Hematopoietic multipotent progenitor cell treated with erythropoietin and hydrocortisone succinate and interleukin-3 and kit ligand, for 17 days (in vitro differentiated cells): ENCODE measurements around the gene PTRHD1.

Experiments used
- DNase-seq: peaks from one replicate; pipeline ENCODE4 v3.0.0-alpha.2; 2015; ENCODE audit warnings: low spot score

The PTRHD1 gene

GRCh38 chr2:24830351-24830750 is 37.2 kb upstream of the PTRHD1 start:
- no peak for DNase-seq

DNA sequence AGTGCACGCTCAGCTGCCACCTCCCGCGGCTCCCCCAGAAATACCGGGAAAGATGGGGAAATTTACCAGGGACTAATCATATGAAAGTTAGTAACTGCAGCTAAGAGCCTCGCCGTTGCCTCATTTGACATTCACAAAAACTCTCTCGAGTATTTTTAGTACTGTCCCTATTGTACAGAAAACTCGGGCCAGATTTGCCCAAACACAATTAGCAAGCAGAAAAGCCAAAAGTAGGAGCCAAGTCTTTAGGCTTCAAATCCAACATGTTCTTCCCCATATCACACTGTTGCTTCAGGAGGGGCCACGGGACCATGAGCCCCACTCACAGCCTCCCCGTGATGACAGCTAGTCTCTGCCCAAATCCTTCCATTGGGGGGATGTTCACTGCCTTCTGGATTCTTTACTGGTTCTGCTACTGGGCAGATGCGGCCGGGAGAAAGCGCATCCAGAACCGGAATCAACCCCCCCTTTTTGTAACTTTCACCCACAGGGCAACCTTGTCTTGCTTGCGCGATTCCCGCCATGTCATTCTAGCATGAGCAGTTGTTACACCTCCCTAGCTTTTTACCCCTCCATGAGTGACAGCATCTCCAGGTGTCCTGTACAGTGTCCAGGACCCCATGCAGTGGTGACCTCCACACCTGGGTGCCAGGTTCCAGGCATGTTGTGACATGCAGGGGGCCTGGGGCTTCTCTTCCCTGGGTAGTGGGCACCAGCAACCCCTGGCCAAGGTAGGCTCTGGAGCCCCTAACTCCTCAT is 35.2 kb upstream of the PTRHD1 start:
- no peak for DNase-seq

DNA sequence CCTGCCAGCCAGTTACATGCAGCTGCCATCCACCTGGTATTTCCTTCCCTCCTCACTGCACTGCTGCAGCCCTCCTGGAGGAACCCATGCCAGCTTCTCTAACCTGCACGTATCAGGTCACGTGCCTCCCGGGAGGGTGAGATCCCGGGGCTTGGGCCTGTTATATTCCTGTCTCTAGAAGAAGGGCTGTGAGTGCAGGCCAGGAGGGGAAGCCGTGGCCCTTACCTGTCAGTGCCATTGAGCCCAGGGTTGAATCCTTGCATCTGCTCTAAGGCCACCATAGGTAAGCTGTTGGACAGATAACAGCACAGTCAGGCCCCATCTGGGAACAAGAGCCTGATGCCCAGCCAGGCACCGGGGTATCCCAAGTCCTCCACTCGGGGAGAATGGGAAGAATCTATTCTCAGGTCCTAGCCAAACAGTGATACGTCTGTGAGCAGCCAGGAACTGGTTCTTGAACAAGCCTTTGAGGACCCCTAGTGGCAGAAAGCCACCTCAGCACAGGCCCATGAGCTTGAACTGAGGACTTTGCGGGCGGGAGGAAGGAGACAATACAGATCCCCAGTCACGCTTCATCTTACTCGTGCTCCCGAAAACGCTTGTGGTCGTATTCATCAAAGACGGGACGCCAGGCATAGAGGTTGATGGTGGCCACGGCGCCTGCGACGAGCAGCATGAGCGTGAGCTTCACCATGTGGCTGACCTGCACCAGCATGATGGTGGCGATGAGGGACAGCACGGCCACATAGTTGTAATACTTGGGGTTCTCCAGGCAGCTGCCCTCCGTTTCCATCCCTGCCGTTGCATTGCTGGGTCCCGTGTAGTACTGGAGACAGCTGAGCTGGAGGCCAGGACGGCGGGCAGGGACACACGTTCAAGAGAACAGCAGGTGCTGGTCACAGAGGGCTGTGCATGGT is 34.4 kb upstream of the PTRHD1 start:
- peak; percentile 81 for DNase-seq

- no peak for DNase-seq
Measured at GRCh38 chr2:24826773-24827145, 33.6 kb upstream of the PTRHD1 start.

- no peak for DNase-seq
Measured at GRCh38 chr2:24825883-24826772, 32.9 kb upstream of the PTRHD1 start.

DNA sequence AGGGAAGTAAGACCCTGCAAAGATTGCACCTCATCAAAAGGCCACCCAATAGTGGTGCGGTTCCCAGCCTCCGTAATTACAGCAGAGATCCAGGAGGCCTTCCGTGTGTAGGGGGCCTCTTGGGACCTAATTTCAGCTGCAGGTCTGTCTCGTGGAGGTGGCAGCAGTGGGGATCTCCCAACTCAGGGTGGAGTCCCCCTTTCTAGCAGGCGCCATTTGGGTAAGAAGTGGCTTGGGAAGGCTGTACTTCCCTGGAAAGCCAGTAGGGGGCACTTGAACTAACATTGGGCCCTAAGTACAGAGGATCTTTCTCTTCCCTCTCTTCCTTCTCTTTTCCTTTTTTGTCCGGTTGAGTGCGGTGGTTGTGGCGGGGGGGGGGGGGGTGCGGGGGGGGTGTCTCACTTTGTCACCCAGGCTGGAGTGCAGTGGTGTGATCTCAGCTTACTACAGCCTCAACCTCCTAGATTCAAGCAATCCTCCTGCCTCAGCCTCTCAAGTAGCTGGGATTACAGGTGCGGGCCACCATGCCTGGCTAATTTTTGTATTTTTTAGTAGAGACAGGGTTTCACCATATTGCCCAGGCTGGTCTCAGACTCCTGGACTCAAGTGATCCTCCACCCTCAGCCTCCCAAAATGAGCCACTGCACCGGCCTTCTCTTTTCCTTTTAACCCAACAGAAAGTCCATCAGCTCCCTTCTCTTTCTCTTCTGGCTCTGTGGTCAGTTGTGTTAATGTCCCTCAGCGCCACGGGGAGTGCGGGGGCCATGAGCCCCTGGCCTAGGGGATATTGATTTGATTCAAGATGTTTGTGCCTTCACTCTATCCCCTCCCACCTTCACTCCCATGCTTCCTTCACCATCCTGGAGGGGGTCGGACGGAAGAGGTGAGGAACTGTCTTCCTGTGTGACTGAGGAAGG is 32.0 kb upstream of the PTRHD1 start:
- peak; percentile 64 for DNase-seq

GRCh38 chr2:24824071-24824588 is 30.9 kb upstream of the PTRHD1 start:
- no peak for DNase-seq

DNA sequence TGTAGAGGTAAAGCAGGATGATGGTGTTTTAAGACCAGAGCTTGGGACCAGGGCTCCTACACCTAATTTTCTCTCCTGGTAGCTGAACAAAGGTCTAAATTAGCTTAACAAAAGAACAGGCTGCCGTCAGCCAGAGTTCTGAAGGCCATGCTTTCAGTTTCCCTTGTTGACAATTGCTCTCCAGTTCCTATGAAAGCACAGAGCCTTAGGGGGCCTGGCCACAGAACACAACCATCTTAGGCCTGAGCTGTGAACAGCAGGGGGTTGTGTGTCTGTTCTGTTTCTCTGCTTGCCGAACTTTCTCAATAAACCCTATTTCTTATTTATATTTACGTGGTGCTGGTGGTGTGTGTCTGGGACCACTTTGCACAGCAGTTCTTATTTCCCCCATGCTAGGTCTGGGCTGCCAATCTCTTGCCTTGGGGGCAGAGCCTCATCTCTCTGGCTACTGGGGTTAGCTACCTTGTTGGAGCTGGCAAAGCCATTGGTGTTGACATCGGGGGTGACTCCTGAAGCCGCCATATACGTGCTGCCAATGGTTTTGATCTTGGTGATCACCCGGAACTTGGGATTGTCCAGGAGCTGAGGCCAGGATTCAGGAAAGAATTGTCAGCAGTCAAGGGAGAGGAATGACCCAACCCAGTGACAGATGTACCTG is 29.0 kb upstream of the PTRHD1 start:
- no peak for DNase-seq

GRCh38 chr2:24821433-24821891 is 28.3 kb upstream of the PTRHD1 start:
- DNase-seq: no peak

DNA sequence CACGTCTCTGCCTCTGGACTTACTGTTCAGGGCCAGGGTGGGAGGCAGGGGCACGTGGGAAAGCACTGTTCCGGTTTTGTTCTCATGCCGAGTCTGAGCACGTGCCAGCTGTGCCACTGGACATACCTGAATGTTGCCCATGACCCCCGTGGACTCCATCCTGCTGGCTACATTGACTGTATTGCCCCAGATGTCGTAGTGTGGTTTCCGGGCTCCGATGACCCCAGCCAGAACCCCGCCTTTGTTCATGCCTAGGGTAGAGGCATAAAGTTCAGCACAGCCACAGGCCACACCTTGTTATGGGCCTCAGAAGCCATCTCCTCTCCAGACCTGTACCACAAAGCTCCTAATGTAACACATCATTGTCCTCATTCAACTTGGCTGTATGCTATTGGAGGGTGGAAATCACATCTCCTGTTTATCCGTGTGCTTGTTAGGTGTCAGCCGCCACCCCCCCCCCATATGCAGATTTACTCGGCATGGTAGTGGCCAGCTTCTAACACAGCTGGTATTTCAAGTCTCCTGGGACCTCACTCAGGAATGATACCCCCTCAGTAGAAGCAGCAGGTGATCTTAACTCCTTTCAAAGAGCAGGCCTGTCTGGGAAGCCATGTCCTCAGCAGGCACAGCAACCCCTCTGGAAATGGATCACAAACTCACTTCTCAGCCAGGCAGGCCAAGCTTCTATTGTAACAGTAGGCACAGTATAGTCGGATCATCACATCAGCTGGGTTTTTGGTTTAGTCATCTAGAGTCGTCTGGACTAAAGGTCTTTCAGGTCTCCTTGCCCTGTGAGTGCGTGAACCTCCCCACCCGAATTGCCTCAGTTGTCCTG is 27.6 kb upstream of the PTRHD1 start:
- DNase-seq: no peak

DNA sequence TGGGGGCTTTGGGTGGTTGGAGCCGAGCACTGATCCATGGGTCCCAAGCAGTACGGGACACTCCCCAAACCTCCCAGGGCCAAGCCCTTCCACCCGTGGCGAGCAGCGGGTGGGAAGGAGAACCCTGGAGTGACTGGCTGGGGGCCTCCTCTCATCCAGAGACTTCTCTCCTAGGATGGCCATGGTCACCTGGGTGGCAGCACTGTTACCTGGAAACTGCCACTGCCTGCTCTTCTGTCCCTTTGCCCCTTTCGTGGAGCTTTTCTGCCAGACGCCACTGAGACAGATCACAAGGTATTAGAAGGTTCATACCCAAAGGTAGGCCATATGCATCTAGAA is 27.0 kb upstream of the PTRHD1 start:
- no peak for DNase-seq

DNA sequence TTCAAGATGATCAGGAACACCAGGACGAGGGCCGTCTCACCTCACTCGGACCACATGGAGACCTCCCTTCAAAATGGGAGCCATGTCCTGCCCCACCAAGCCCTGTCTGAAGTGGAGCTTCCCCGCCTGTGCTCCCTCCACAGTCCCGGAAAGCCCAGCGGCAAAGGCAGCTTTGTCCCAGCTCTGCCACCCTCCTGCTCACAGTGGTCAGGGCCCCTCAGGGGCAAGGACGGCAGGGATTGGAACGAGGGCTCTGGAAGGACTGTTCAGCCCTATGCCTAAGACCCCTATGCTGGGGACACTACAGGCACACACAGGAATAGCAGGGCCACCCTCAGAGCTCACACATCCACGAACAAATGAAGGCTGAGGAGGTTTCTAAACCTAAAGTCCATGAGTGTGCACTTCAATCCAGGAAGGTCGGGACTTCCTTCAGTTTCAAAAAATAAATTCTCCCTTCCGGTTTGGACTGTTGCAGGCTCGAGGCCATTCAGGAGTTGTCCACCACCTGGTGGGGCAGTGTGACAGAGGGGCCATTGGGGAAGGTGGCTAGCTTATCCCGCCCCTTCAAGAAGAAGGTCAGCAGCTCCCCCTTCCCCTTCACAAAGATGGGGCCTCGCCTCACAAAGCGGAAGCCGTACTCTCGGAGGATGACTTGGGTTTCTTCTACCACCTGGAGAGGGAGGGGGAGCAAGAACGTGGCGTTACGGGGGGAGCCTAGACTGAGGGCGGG is 26.4 kb upstream of the PTRHD1 start:
- DNase-seq: no peak

DNA sequence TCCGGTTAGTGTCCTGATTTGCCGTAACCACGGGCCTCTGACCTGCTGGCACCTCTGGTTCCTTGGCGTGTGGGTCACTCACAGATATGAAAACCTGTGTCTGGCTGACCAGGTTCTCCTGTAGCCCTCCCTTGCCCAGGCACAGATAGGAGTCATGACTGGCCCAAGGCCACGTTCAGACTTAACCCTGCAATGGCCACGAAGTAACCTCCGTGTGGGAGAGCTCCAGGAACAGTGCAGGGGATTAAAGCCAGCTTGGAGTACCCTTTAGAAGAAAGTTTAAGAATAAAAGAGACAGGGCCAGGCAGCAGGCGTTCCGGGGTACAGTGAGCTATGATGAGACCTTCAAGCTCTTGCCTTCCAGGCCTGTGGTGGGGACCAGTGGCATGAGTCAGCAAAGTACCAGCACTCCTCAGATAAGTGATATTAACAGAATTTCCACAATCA is 25.6 kb upstream of the PTRHD1 start:
- no peak for DNase-seq

DNA sequence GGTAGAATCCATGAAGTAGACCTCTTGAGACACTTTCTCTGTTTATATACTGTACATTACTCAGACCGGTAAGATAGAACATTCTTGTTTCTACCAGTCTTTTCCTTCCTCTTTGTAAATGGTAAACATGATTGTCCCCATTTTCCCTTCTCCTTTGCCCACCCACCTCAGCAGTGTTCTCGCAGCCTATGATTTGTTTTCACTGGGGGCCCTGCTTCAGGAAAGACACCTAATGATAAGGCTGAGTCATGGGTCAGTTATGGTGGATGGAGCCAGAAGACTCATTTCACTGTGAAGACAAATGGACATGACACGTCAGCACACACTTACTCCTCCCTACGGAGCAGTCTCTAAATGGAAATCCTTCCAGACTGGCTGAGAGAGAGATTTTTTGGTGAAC is 23.7 kb upstream of the PTRHD1 start:
- DNase-seq: no peak

DNA sequence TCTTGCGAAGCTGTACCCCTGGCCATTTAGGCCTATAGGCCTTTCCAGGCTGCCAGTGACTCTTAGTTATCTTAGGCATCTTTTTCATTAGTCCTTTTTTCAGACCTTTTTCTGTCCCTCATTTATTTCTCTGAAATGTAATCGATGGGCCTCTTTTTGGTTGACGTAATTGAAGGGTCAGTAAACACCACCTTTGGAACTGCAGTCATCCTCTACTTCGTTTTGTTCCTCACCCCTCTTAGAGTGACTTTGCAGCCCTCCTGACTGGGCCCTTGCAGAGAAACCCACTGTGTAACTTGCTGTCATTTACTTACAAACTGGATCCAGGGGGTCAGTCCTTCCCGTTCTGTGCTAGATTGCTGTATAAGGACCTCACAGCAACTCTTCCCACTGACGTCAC is 23.2 kb upstream of the PTRHD1 start:
- no peak for DNase-seq

GRCh38 chr2:24815171-24815570 is 22.0 kb upstream of the PTRHD1 start:
- no peak for DNase-seq

DNA sequence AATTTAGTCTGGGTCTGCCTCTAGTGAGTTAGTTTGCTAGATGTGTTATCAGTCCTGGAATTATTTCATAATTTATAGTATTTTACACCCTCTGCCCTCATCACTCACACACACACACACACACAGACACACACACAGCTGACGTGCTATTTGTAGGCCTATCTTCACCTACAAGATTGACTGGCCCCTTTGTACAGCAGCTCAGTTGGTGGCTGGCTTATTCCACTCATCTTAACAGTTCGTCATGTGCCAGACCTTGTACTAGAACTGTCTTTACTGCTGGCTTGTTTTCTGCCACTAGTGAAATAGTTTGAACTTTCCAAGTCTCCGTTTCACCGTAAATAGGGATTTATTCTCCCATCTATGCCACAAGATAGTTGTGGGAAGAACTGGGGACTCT is 21.3 kb upstream of the PTRHD1 start:
- no peak for DNase-seq

- DNase-seq: no peak
Measured at GRCh38 chr2:24813691-24814137, 20.5 kb upstream of the PTRHD1 start.
